B cell (primary cell): Measurements from ENCODE around the gene FAM184A.

ENCODE experiments used
- CTCF ChIP-seq: fragments of 200-600 bp; IDR thresholded peaks from one replicate; pipeline ENCODE4 v1.8.0; 2022; ENCODE audit warnings: antibody characterized with exemption, mild to moderate bottlenecking
- EZH2 ChIP-seq: IDR thresholded peaks from 2 replicates; pipeline ENCODE4 v1.6.1; 2012; ENCODE audit warnings: borderline replicate concordance, low read depth, mild to moderate bottlenecking, moderate library complexity, low read length; ENCODE audit not compliant: insufficient read depth, poor library complexity, severe bottlenecking

DNA sequence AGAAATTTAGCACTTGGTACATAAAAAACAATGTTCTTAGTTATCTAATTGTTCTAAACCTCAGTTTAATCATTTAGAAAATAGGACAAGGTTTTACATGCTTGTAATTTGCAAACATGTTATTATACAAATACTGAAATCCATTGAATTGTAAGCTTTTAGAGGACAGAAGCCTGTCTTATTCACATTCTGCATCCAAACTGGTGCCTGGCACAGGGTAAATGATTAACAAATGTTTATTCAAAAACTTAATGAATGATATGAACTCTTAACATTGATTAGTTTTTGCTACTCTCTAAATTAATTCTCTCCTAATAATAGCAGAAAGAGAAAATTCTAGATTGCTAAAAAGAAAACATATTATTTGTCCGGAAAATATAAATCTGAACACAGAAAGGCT lies 85.1 kb downstream of the FAM184A start:
- TF ChIP-seq CTCF (no peak), EZH2 (no peak)
